GM12801 (cell line): ENCODE data around the gene TFIP11.

Experiments used
- TF ChIP-seq, protein P1 (sequence below): IDR thresholded peaks from one replicate; pipeline ENCODE4 v1.5.1; 2011; ENCODE audit warnings: control low read depth; ENCODE audit not compliant: insufficient read length; ENCODE audit errors: extremely low read depth

The TFIP11 gene

GRCh38 chr22:26547837-26548236 is 35.6 kb upstream of the TFIP11 start:
- TF ChIP-seq, protein P1, sequence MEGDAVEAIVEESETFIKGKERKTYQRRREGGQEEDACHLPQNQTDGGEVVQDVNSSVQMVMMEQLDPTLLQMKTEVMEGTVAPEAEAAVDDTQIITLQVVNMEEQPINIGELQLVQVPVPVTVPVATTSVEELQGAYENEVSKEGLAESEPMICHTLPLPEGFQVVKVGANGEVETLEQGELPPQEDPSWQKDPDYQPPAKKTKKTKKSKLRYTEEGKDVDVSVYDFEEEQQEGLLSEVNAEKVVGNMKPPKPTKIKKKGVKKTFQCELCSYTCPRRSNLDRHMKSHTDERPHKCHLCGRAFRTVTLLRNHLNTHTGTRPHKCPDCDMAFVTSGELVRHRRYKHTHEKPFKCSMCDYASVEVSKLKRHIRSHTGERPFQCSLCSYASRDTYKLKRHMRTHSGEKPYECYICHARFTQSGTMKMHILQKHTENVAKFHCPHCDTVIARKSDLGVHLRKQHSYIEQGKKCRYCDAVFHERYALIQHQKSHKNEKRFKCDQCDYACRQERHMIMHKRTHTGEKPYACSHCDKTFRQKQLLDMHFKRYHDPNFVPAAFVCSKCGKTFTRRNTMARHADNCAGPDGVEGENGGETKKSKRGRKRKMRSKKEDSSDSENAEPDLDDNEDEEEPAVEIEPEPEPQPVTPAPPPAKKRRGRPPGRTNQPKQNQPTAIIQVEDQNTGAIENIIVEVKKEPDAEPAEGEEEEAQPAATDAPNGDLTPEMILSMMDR = no peak

GRCh38 chr22:26547426-26547825 is 35.2 kb upstream of the TFIP11 start:
- TF ChIP-seq, protein P1 = no peak

- TF ChIP-seq, protein P1 = no peak
Observed at GRCh38 chr22:26546282-26546681, 34.0 kb upstream of the TFIP11 start.

- TF ChIP-seq, protein P1 = no peak
Observed at GRCh38 chr22:26545827-26546226, 33.6 kb upstream of the TFIP11 start.

- TF ChIP-seq, protein P1 = no peak
Observed at GRCh38 chr22:26545385-26545784, 33.1 kb upstream of the TFIP11 start.

DNA sequence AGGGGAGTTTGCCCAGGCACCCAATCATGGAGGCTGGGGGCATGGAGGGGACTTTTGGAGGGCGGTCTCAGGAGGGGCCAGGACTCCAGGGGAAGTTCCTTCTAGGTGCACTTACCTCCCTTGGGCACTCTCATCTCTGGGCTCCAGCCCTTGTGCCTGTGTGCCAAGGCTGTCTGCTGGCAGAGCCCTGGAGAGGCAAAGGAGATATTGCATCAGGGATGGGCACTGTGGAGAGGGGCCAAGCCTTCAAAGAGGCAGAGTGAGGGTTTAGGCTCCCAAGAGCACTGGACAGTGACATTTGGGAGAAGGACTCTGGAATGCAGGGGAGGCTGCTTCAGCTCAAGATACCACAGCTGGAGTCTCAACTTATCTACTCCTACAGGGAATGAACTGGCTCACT is 32.2 kb upstream of the TFIP11 start:
- TF ChIP-seq, protein P1 = no peak

DNA sequence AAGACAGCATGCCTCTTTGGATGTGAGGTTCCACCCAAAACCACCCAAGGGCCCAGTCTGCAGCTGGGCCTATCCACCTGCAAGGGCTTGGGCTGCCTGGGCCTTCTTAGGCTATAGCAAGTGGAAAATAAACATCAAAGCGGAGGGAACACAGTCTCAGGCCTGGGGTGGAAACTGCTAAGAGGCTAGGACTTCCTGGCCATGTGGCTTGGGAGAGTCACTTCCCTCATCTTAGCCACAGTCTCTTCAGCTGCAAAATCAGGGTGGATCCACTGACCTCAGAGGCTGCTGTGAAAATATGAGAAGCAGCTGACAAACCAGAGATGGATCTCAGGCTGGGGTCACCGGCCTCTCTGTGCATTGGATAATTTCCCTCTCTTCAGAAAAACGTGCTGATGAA is 30.6 kb upstream of the TFIP11 start:
- TF ChIP-seq, protein P1 = no peak
